Measurements from ENCODE around the gene TNFAIP8L1. TPM values are rescaled to one million over a fixed set of nuclear protein-coding genes. Genes with fewer than 3 reads are reported as not detected.

The TNFAIP8L1 gene
- total RNA-seq, 1 experiment from 2014 or later: 8.3 TPM

- CTCF ChIA-PET: interaction anchor here (0.6 kb wide), 2 partner anchors 24 to 127 kb away, joined by 3 to 5 read pairs; no protein-coding TSS in a partner anchor
- Histone ChIP-seq H3K9me2 (replicated peaks; ENCODE audit: low read length) (no peaks in the 10 kb centered on the region), H3F3A (ENCODE audit: low read length, unreplicated experiment) (no peaks in the 10 kb centered on the region), H2AFZ (ENCODE audit: low read length) (no peak overlapping the region), H3K4me3 (ENCODE audit: low read length) (peak overlapping the region; percentile 90), H3K79me2 (ENCODE audit: low read length) (peaks cover 22% of the 10 kb centered on the region), H3K4me2 (ENCODE audit: low read length) (peak overlapping the region; percentile 99), H3K9ac (ENCODE audit: low read length) (peak overlapping the region; percentile 73), H3K36me3 (ENCODE audit: low read depth, low read length) (no peaks in the 10 kb centered on the region), H3K4me1 (ENCODE audit: insufficient read depth, low read length) (peaks cover 22% of the 10 kb centered on the region), H3K27ac (ENCODE audit: low read length) (no peak overlapping the region), H3K27me3 (ENCODE audit: low read length) (no peaks in the 10 kb centered on the region), H4K20me1 (ENCODE audit: low read length) (no peaks in the 10 kb centered on the region), H3K9me3 (ENCODE audit: low read length) (no peaks in the 10 kb centered on the region)
- intact Hi-C loops (cut with micrococcal nuclease): no loop called here
- no peak for TF ChIP-seq CTCF (conservative IDR thresholded peaks at IDR 0.05; ENCODE audit: low read depth, low read length)
- no peak for TF ChIP-seq EZH2 (IDR thresholded peaks at IDR 0.05; ENCODE audit: low read length, unreplicated experiment)
- TF ChIP-seq EZH2phosphoT487 (IDR thresholded peaks at IDR 0.05; ENCODE audit: borderline replicate concordance, low read length): no peak
- no peak for DNase-seq
- BruUV-seq (replicated peaks): no TSS peak
- POLR2A ChIA-PET (ENCODE audit: unreplicated experiment): no interaction called here
- no peak for ATAC-seq
These were observed 1.1 kb downstream of the TNFAIP8L1 start for GRCh38 chr19:4640247-4641000.

- peak overlapping the region; percentile 99; the same call in 1 of the 2 replicates for H3K4me2 ChIP-seq (ENCODE audit: low read length)
These were observed 1.8 kb downstream of the TNFAIP8L1 start for GRCh38 chr19:4641132-4641531.

More at GRCh38 chr19:4641132-4641531, 1.8 kb downstream of the TNFAIP8L1 start:
- intact Hi-C loops (cut with micrococcal nuclease): no loop called here
- CTCF ChIA-PET: interaction anchor here (0.6 kb wide), 1 partner anchor 127 kb away, joined by 3 read pairs; no protein-coding TSS in a partner anchor
- no peak overlapping the region for H2AFZ ChIP-seq (ENCODE audit: low read length)
- no peak overlapping the region for H3K9ac ChIP-seq (ENCODE audit: low read length)
- no peaks in the 10 kb centered on the region for H3K9me3 ChIP-seq (ENCODE audit: low read length)
- H3K27me3 ChIP-seq (ENCODE audit: low read length): no peaks in the 10 kb centered on the region
- no peaks in the 10 kb centered on the region for H3K36me3 ChIP-seq (ENCODE audit: low read depth, low read length)
- no peaks in the 10 kb centered on the region for H3K9me2 ChIP-seq (replicated peaks; ENCODE audit: low read length)
- no peak overlapping the region for H3K27ac ChIP-seq (ENCODE audit: low read length)
- H3F3A ChIP-seq (ENCODE audit: low read length, unreplicated experiment): no peaks in the 10 kb centered on the region
- TF ChIP-seq EZH2phosphoT487 (IDR thresholded peaks at IDR 0.05; ENCODE audit: borderline replicate concordance, low read length) (no peak), EZH2 (IDR thresholded peaks at IDR 0.05; ENCODE audit: low read length, unreplicated experiment) (no peak), CTCF (conservative IDR thresholded peaks at IDR 0.05; ENCODE audit: low read depth, low read length) (no peak)
- DNase-seq (no peak), ATAC-seq (no peak)
- H3K4me3 ChIP-seq (ENCODE audit: low read length): no peak overlapping the region
- peaks cover 18% of the 10 kb centered on the region for H3K4me1 ChIP-seq (ENCODE audit: insufficient read depth, low read length)
- POLR2A ChIA-PET (ENCODE audit: unreplicated experiment): no interaction called here
- H4K20me1 ChIP-seq (ENCODE audit: low read length): no peaks in the 10 kb centered on the region
- BruUV-seq (replicated peaks): no TSS peak
- peaks cover 22% of the 10 kb centered on the region for H3K79me2 ChIP-seq (ENCODE audit: low read length)

All from PC-3 (cell line).